AG08395 (cell line): Measurements from ENCODE around the gene MANEA.

ENCODE experiments used
- DNase-seq: peaks from one replicate; pipeline ENCODE4 v3.0.0; 2012; ENCODE audit warnings: mixed read lengths, low spot score

Gene MANEA

DNA sequence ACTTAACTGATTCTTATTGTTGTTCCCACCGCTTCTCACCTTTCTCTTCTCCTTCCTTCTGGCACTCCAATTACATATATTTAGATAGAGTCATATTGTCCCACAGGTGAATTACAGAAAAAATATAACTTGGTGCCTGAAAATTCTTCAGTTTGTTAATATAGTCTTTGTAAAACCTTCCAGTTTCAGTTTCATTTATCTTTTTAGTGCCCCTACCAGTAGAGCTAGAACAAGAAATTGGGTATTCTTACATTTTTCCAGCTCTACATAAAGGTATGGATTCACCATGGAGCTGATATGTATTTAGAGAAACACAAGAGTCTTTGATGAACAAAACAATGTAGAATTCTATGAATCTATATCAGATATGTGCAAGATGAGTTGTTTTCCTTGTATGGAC lies 10.7 kb downstream of the MANEA start:
- DNase-seq = no peak

DNA sequence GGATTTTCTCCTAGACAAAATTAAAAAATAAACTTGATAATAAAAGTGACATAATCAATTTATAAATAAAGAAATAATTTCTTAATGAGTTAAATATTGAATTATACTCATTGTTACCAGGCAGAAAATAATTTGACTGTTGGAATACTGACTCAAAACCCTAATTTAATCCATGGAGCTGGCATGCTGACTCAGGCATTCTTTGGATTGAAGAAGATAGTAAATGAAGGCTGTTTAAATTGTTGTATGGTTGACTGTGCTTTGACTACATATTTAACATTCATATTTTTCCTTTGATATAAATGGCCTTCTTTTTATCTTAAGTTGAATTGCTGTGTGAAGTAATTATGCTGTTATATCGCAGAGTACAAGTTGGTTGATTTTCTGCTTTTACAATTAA lies 11.7 kb downstream of the MANEA start:
- no peak for DNase-seq

- DNase-seq = no peak
These were observed 12.7 kb downstream of the MANEA start for GRCh38 chr6:95589826-95590570.

DNA sequence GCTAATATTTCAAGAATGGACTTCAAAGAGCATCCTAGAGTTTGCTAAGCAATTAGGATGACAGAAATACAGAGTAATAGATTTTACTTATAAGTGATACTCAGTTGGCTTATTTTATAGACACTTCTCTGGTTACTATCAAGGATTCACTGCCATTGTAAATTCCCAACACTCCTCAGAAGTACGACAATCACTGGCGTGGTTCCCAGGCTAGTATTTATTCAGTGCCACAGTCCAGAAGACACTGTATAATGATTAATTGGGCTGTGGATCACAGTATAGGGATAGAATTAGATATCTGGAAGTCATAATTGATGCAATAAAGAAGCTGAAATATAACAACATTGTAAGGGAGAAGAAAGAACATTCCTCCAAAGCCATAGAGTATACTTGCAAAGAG lies 15.7 kb downstream of the MANEA start:
- DNase-seq = no peak

DNA sequence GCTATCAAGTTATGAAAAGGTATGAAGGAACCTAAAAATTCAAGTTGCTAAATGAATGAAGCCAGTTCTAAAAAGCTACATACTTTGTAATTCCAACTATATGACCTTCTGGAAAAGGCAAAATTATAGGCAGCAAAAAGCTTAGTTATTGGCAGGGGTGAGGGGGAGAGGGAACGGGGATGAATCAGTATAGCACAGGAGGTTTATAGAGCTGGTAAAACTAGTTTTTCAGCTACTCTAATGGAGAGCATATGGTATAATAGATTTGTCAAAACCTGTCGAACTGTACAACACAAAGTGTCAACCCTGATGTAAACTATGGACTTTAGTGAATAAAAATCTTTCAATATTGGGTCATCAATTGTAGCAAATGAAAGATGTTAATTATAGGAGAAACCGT lies 18.7 kb downstream of the MANEA start:
- DNase-seq = no peak

- no peak for DNase-seq
These were observed 22.4 kb downstream of the MANEA start for GRCh38 chr6:95599706-95600105.

DNA sequence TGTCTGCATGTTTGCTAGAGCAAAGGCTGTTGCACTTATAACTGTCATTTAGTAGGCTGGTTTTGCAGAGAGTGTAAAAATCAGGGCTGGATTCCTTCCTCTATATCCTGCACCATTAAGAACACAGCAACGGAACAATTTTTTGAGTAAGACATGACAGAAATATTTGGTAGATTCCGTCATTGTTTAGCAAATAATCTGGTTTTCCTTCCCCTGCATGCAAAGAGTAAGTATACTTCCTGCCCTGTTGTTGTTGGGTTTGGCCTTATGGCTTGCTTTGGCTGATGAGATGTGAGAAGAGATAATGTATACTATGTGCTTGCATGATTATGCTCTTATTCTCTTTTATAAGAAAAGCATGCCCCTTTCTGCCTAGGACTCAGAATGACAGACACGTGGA lies 23.8 kb downstream of the MANEA start:
- DNase-seq = no peak

GRCh38 chr6:95614094-95614493 lies 36.8 kb downstream of the MANEA start:
- DNase-seq = no peak

DNA sequence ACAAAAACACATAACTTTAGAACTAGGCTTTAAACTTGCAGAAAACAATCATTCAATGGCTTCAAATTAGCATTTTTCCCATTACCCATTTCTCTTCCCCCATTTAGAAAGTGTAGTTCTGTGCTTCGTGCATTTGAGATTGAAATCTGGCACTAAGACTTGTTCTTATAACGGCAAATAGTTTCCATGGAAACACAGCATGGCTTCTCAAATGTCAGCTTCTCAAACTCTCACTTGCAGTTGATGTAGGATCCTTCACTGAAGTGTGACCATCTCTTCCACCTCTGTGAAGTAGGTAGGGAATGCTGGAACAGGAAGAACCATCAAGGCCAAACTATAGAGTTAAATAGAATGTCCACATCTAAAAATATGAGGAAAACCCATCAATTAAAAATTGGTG lies 52.2 kb downstream of the MANEA start:
- DNase-seq = no peak

GRCh38 chr6:95636552-95637431 lies 59.5 kb downstream of the MANEA start:
- DNase-seq = no peak

DNA sequence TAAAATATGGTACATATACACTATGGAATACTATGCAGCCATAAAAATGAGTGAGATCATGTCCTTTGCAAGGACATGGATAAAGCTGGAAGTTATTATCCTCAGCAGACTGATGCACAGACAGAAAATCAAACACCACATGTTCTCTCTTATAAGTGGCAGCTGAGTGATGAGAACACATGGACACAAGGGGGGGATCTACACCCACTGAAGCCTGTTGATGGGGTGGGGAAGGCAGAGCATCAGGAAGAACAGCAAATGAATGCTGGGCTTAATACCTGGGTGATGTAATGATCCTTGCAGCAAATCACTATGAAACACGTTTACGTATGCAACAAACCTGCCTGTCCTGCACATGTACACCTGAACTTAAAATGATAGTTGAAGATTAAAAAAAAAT lies 71.3 kb downstream of the MANEA start:
- no peak for DNase-seq

DNA sequence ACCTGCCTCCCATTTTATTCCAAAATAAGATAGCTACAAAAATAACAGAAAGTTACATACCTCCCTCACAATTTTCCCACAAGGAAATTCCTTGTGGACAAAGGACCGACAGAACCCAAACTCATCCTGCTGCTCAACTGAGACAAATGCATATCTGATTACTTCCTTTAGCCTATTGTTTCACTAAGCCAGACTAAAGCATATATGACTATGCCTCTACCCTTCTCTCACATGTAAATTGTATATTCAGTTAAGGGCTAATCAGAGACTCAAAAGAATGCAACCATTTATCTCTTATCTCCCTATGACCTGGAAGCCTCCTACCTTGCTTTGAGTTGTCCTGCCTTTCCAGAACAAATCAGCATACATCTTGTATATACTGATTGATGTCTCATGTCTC lies 72.1 kb downstream of the MANEA start:
- no peak for DNase-seq

DNA sequence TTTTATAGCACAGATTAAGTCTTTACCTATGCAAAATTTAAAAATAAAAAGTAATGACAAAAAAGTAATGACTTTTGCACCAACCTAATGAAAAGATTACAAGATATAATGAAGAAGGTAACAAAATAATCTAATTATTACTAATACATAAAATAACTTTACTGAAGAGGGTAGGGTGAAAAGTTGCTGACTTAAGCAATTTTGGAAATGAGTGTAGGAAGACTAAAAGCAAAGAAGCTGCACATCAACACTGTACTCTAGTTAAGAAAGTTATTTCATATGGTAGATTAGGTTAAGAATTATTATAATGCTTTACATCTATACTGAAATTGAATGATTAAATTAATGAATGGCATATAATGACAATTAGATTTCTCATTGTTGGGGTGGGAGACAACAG lies 76.8 kb downstream of the MANEA start:
- DNase-seq = no peak

DNA sequence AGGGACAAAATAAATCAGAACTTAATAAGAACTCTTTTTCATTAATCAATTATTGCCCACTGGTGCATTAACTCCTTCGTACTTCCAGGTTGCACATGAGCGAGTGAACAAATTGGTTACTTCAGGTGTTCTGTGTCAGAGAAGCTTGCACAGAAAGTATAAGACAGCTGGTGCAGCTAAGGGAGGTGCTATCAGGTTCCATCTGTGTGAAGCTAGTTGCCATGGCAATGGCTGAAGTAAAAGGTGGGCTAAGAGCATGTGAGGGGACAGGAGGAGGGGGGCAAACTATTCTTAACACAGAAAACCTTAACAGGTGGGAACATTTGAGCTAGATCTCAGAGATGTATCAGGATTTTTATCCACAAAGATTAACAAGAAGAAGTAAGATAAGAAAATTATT lies 81.6 kb downstream of the MANEA start:
- no peak for DNase-seq
